ENCODE measurements around the gene PBX1. TPM values are rescaled to one million over a fixed set of nuclear protein-coding genes. Genes with fewer than 3 reads are reported as not detected.

Gene PBX1
- total and polyA plus RNA-seq, 2 experiments from 2014 or later: 14.8 to 61.6 TPM

DNA sequence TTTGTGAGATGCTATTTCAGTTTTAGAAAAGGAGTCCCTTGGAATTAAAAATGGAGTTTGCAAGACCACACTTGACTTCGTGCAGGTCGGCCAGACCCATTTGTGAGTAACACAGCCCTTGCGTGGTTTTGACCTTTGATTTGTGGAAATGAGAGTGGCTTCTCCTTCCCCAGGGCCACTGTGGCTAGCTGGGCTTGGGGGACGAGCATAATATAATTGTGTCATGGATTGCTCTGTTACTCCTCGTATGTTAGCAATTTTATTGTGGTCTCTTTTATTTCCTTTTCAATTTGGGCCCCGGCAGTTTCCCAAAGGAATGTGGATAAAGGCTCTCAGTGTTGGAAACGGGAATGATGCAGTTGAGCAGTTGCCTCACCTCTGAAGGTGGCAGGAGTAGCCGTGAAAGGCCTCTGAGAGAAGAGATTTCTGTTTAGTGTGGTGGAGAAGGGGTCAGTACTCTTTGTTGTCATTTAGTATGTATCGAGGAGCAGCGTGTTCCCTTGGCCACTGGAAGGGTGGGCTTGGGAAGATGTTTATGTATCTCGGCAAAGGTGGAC lies 194.6 kb downstream of the PBX1 start:
- H3K79me2 ChIP-seq: peaks cover 60% of the 10 kb centered on the region
- DNase-seq (ENCODE audit: low spot score): no peak
- no peaks in the 10 kb centered on the region for H4K20me1 ChIP-seq (ENCODE audit: insufficient read depth, poor library complexity, severe bottlenecking)
- peaks cover 20% of the 10 kb centered on the region for H3K4me1 ChIP-seq (ENCODE audit: insufficient read depth)
- no peaks in the 10 kb centered on the region for H3K36me3 ChIP-seq (replicated peaks; ENCODE audit: insufficient read depth, low read depth)
- peak overlapping the region; percentile 4 for H3K4me2 ChIP-seq
- H2AFZ ChIP-seq: no peak overlapping the region
- H3K27me3 ChIP-seq: no peaks in the 10 kb centered on the region
- WGBS (ENCODE audit: low lambda C conversion rate, missing lambda C conversion rate): 77% methylated on average over 11 of the region's 11 CpGs
- H3K27ac ChIP-seq: peak overlapping the region; percentile 67
- no peaks in the 10 kb centered on the region for H3K9me2 ChIP-seq (replicated peaks; ENCODE audit: insufficient read depth)
- TF ChIP-seq EZH2 (IDR thresholded peaks at IDR 0.05; ENCODE audit: borderline replicate concordance) (no peak), EZH2phosphoT487 (IDR thresholded peaks at IDR 0.05; ENCODE audit: low read depth, severe bottlenecking, unreplicated experiment) (no peak), CTCF (IDR thresholded peaks at IDR 0.05; ENCODE audit: poor library complexity) (no peak)
- H3K9me3 ChIP-seq (ENCODE audit: low read depth): no peaks in the 10 kb centered on the region
- H3K4me3 ChIP-seq: no peak overlapping the region

DNA sequence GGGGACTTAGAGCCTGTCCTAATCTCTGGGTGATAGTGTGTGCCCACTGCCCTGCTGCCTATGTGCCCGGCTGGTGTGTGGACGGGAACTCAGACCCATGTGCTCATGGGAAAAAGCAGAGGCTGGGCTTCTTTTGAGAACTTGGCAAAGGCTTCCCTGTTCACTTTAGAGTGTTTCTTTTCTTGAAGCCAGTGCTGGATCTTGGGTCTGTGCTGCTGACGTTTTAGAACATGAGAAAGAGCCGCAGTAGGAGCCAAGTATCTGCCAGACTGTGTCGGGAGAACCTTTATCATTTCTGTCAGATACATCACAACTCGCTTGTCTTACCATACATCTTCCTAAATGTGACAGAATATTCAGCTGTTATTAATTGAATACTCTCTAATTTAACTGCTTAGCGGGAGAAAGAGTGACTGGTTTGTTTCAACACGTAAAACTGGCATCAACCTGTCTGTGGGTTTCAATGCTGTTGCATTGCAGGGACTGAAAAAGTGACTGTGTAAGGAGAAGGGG lies 195.2 kb downstream of the PBX1 start:
- Histone ChIP-seq H3K27ac (peak overlapping the region; percentile 67), H3K27me3 (no peaks in the 10 kb centered on the region), H4K20me1 (ENCODE audit: insufficient read depth, poor library complexity, severe bottlenecking) (no peaks in the 10 kb centered on the region), H3K4me2 (peak overlapping the region; percentile 4), H3K79me2 (peaks cover 63% of the 10 kb centered on the region), H3K36me3 (replicated peaks; ENCODE audit: insufficient read depth, low read depth) (no peaks in the 10 kb centered on the region), H3K9me3 (ENCODE audit: low read depth) (no peaks in the 10 kb centered on the region), H3K4me3 (no peak overlapping the region), H3K4me1 (ENCODE audit: insufficient read depth) (peaks cover 20% of the 10 kb centered on the region), H3K9me2 (replicated peaks; ENCODE audit: insufficient read depth) (no peaks in the 10 kb centered on the region), H2AFZ (no peak overlapping the region)
- DNase-seq (ENCODE audit: low spot score): no peak
- WGBS (ENCODE audit: low lambda C conversion rate, missing lambda C conversion rate): 63% methylated on average over 8 of the region's 8 CpGs
- TF ChIP-seq CTCF (IDR thresholded peaks at IDR 0.05; ENCODE audit: poor library complexity) (no peak), EZH2 (IDR thresholded peaks at IDR 0.05; ENCODE audit: borderline replicate concordance) (no peak), EZH2phosphoT487 (IDR thresholded peaks at IDR 0.05; ENCODE audit: low read depth, severe bottlenecking, unreplicated experiment) (no peak)

DNA sequence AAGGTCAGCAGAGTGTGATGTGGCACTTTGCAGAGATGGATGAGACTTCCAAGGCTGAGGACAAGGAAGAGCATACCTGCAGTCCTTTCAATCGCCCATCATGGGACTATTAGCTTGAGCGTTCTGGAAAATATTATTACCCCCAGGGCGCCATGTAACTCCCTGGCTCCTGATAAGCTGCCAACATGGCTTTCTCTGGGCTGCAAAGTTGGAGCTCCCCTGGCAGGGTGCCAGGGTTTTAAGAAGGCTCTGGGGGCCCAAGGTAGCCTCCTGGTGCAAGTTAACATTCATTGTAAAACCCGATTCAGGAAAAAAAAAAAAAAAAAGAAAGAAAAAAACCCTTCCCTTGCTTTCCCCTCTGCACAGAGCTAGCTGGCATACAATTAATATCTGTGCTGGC lies 196.7 kb downstream of the PBX1 start:
- H3K36me3 ChIP-seq (replicated peaks; ENCODE audit: insufficient read depth, low read depth): no peaks in the 10 kb centered on the region
- no peak for DNase-seq (ENCODE audit: low spot score)
- H3K4me2 ChIP-seq: peak overlapping the region; percentile 37
- WGBS (ENCODE audit: low lambda C conversion rate, missing lambda C conversion rate): 62% methylated on average over 4 of the region's 4 CpGs
- H3K9me3 ChIP-seq (ENCODE audit: low read depth): no peaks in the 10 kb centered on the region
- H3K79me2 ChIP-seq: peaks cover 70% of the 10 kb centered on the region
- no peaks in the 10 kb centered on the region for H3K27me3 ChIP-seq
- no peak overlapping the region for H2AFZ ChIP-seq
- H3K4me1 ChIP-seq (ENCODE audit: insufficient read depth): peaks cover 24% of the 10 kb centered on the region
- H3K9me2 ChIP-seq (replicated peaks; ENCODE audit: insufficient read depth): no peaks in the 10 kb centered on the region
- H4K20me1 ChIP-seq (ENCODE audit: insufficient read depth, poor library complexity, severe bottlenecking): no peaks in the 10 kb centered on the region
- H3K27ac ChIP-seq: peak overlapping the region; percentile 17
- TF ChIP-seq CTCF (IDR thresholded peaks at IDR 0.05; ENCODE audit: poor library complexity) (no peak), EZH2 (IDR thresholded peaks at IDR 0.05; ENCODE audit: borderline replicate concordance) (no peak), EZH2phosphoT487 (IDR thresholded peaks at IDR 0.05; ENCODE audit: low read depth, severe bottlenecking, unreplicated experiment) (no peak)
- no peak overlapping the region for H3K4me3 ChIP-seq
